Activated gamma-delta T cell (primary cell): ENCODE measurements around the gene P4HB.
"Not testable (repeated sequence)": the region's sequence is repeated elsewhere in the genome, so short reads cannot be mapped to it uniquely, and the experiment has no call there.

Source experiments
- DNase-seq: peaks from one replicate; lab custom pipeline; 2025; lab: John Stamatoyannopoulos, UW

The P4HB gene

GRCh38 chr17:81845881-81846742 lies 14.2 kb downstream of the P4HB start:
- DNase-seq = no peak

- DNase-seq = no peak
These were observed 15.0 kb downstream of the P4HB start for GRCh38 chr17:81845361-81845760.

- no peak for DNase-seq
These were observed 15.4 kb downstream of the P4HB start for GRCh38 chr17:81844887-81845286.

- no peak for DNase-seq
These were observed 15.9 kb downstream of the P4HB start for GRCh38 chr17:81844327-81844851.

- DNase-seq = no peak
These were observed 16.5 kb downstream of the P4HB start for GRCh38 chr17:81843713-81844326.

- no peak for DNase-seq
These were observed 17.4 kb downstream of the P4HB start for GRCh38 chr17:81842725-81843504.

- no peak for DNase-seq
These were observed 18.0 kb downstream of the P4HB start for GRCh38 chr17:81842378-81842724.

- DNase-seq = no peak
These were observed 18.5 kb downstream of the P4HB start for GRCh38 chr17:81841866-81842265.

GRCh38 chr17:81840826-81841778 lies 19.2 kb downstream of the P4HB start:
- DNase-seq = no peak

- not testable (repeated sequence) for DNase-seq
These were observed 20.3 kb downstream of the P4HB start for GRCh38 chr17:81840059-81840458.

GRCh38 chr17:81839301-81839700 lies 21.0 kb downstream of the P4HB start:
- DNase-seq = no peak

GRCh38 chr17:81838753-81839255 lies 21.5 kb downstream of the P4HB start:
- no peak for DNase-seq

- no peak for DNase-seq
These were observed 22.7 kb downstream of the P4HB start for GRCh38 chr17:81837641-81838040.

GRCh38 chr17:81834831-81835267 lies 25.5 kb downstream of the P4HB start, which contains the start of gene PPP1R27:
PPP1R27 (minus strand) TSS chr17:81835050; CDS start chr17:81834953, 97 bp downstream.
- no peak for DNase-seq

GRCh38 chr17:81833921-81834830 lies 26.2 kb downstream of the P4HB start:
- no peak for DNase-seq

- DNase-seq = peak; percentile 93
These were observed 27.0 kb downstream of the P4HB start, which contains the start of gene MCRIP1 for GRCh38 chr17:81833160-81833920. MCRIP1 (minus strand) TSS chr17:81833291; CDS start chr17:81824506, 8,785 bp downstream.

GRCh38 chr17:81832608-81833159 lies 27.7 kb downstream of the P4HB start:
- no peak for DNase-seq

- DNase-seq = no peak
These were observed 28.3 kb downstream of the P4HB start for GRCh38 chr17:81831957-81832607.
